C1 segment of cervical spinal cord (tissue), 14 donors: ENCODE data around the gene IL17RC.
A peak's percentile ranks its signal among the peaks of the same experiment; 100 is the strongest.
"Not testable (repeated sequence)": the region's sequence is repeated elsewhere in the genome, so short reads cannot be mapped to it uniquely, and the experiment has no call there.

Experiments used
- DNase-seq, 14 donors: peaks; one replicate each; lab custom pipeline; 2025; lab: John Stamatoyannopoulos, UW

The IL17RC gene, protein sequence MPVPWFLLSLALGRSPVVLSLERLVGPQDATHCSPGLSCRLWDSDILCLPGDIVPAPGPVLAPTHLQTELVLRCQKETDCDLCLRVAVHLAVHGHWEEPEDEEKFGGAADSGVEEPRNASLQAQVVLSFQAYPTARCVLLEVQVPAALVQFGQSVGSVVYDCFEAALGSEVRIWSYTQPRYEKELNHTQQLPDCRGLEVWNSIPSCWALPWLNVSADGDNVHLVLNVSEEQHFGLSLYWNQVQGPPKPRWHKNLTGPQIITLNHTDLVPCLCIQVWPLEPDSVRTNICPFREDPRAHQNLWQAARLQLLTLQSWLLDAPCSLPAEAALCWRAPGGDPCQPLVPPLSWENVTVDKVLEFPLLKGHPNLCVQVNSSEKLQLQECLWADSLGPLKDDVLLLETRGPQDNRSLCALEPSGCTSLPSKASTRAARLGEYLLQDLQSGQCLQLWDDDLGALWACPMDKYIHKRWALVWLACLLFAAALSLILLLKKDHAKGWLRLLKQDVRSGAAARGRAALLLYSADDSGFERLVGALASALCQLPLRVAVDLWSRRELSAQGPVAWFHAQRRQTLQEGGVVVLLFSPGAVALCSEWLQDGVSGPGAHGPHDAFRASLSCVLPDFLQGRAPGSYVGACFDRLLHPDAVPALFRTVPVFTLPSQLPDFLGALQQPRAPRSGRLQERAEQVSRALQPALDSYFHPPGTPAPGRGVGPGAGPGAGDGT

GRCh38 chr3:9916734-9917680 is at the start of gene IL17RC:
Gene IL17RC, plus strand, starts transcription at chr3:9917098. Its CDS starts 218 bp downstream, at chr3:9917316.
- DNase-seq: peak; percentile 26 to 81 (median 54)

DNA sequence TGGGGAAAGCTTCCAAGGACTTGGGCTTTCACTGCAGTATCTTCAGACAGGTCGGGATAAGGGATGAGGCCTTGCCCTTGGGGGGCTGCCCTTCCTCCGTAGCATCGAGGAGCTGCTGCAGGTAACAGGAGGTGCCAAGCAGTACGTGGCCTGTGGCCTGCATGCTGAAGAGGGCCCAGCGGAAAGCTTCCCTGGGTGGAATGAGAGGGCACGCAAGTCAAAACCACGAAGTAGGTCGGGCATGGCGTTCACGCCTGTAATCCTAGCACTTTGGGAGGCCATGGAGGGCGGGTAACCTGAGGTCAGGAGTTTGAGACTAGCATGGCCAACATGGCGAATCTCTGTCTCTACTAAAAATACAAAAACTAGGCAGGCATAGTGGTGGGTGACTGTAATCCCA is 49.8 kb upstream of the IL17RC start:
- no peak for DNase-seq

DNA sequence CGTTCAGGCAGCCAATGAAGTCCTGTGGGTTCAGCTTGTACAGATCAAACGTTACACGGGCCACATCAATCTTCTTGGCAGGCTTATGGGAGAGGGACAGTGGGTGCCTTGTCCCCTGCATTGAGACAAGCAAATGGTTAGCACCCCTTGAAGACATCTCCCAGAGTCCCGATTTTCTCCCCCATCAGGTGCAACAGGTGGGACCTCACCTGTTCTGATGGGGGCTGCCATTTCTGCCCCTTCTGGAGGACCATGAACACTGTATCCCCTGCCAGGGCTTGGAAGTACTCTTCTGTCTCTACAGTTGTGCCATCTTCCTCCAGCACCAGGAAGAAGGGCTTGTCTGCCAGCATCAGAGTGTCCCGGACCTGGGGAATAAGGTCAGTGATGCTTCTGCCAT is 46.9 kb upstream of the IL17RC start:
- no peak for DNase-seq

GRCh38 chr3:9870978-9871377 is 45.9 kb upstream of the IL17RC start:
- DNase-seq: no peak

DNA sequence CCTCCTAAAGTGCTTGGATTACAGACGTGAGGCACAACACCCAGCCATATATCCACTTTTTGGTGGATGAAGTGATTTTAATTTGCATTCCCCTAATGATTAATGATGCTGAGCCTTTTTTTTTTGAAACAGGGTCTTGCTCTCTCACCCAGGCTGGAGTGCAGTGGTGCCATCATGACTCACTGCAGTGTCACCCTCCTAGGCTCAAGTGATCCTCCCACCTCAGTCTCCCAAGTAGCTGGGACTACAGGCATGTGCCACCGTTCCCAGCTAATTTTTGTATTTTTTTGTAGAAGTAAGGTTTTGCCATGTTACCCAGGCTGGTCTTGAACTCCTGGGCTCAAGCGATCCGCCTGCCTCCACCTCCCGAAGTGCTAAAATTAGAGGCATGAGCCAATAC is 44.8 kb upstream of the IL17RC start:
- DNase-seq: not testable (repeated sequence)

DNA sequence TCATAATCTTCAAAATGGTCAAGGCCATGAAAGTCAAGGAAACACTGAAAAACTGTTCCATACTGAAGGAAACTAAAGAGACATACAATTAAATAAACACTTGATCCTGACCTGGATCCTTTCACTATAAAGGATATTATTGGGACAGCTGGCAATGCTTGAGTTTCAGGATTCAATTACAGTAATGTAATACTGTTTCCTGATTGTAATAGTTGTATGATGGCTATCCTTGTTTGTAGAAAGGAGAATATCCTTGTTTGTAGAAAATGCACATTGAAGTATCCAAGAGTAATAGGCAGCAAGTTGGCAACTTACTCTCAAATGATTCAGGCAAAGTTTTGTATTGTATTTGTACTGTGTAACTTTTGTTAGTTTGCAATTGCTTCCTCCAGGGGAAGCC is 41.5 kb upstream of the IL17RC start:
- no peak for DNase-seq

- not testable (repeated sequence) for DNase-seq
Measured at GRCh38 chr3:9876255-9876654, 40.6 kb upstream of the IL17RC start.

DNA sequence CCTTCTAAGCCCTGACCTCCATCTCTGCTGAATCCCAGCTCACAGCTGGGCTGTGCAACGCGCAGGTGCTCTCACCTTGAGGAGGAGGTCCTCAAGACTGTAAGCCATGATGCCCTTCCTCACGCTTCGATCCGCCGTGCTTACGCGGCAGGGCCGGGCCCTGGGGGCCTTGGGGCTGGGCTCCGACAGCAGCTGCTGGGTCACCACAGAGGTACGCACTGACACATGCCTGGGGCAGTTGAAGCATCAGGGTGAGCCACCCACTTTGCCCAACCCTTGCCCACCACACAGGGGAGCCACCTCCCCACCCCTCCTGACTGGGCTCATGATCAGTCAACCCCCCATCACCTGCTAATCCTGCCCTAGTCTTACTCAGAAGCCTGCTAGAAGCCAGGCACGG is 39.9 kb upstream of the IL17RC start:
- DNase-seq: no peak

DNA sequence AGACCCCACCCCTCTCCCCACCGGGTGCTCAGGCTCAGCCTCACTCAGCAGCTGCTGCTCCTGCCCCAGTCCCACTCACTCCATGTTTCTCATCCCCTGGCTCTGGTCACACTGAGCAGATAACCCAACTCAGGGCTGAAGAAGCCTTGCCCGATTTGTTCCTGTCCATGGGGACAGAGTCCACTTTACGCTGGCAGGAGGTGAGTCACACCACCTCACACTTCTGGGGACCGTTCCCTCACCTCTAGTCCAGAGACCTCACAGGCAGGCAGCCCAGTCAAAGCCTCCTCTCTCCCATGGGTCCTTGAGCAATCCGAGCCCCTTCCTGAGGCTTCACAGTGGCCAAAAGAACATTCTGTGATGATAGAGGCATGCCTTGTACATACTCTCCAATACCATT is 38.2 kb upstream of the IL17RC start:
- no peak for DNase-seq

DNA sequence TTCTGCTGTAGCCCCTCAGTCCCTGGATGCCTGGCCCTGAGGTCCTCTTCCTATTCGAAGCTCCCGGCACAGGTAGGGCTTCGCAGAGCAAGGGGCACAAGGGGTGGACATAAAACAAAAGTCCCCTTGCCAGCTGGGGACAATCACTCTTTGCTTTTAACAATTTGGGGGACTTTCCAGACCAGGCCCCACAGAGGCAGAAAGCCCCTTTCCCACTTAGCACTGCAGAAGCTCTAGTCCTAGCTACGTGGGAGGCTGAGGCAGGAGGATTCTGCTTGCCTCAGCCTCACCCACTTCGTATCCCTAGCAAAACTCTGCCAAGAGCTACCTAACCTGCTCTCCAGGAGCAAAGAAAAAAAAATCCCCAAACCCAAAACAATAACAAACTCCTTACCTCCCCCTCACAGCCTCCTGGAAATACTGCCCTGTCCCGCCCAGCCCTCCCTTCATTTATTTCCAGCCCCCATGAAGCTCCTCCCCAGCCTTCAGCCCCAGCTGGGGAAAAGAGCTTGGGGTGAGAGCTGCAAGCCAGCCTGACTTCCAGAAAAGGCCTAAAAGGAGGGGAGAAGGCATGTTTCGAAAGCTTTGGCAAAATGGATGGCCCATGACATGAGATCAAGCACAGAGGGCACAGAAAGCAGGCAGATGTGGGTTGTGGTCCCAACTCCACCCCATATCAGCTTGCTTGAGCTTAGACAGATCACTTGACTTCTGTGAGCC is 36.9 kb upstream of the IL17RC start, which contains the start of gene CIDEC:
Gene CIDEC (minus strand): TSS at position 424 of the 720 bp plus-strand sequence. CDS start 1,767 bp downstream, outside the sequence.
- no peak for DNase-seq

GRCh38 chr3:9881441-9881840 is 35.5 kb upstream of the IL17RC start:
- no peak for DNase-seq

DNA sequence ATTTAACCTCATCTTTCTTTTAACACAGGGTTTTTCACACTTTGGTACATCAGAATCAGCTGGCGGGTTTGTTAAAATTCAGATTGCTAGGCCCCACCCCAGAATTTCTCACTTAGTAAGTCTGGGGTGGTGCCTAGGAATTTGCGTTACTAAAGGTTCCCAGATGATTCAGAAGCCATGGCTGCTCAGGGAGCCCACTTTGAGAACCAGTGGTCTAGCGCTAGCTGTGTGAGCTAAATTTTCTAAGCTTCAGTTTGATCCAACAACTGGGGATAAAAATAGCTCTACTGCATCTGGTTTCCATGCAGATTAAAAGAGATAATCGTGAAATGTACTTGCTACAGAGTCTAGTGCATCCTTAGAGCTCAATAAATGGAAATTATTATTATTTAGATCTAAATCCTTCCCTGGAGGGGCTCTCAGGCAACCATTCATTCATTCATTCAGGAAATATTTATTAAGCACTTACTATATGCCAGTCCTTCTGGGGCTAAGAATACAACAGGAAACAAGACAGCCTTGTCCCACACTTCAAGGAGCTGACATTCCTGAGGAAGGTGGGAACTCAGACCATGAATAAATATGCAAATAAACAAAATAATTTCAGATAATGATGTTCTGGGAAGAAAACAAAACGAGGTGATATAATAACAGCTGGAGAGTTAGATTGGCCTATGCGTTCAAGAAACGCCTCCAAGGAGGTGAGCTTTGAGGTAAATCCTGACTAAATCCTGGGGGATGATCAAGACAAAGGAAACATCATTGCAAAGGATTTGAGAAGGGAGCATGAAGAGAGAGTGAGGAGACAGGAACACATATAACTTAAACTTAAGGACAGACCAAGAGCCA is 33.0 kb upstream of the IL17RC start:
- DNase-seq: no peak

DNA sequence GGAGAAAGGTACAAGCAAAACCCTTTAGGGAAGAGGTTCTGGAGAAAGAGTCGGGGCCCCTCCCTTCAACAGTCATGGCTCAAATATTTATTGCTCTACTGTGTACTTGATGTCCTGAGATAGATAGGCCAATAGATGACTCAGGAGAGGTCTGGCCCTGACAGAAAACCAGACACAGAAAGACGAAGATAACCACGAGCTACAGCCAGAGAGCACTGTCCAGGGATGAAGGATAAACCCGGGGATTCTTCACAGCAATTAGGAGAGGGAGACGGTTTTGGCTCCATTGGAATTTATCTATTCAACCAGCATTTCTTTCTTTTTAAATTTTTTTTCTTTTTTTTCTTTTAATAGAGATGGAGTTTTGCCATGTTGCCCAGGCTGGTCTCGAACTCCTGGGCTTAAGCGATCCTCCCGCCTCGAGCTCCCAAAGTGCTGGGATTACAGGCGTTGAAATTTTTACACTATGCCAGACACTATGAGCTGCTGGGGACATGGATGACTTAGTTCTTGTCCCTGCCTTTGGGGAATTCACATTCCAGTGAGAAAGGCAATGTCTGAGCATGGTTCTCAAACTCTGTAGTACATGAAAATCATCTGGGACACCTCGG is 32.2 kb upstream of the IL17RC start:
- DNase-seq: no peak

- DNase-seq: no peak
Measured at GRCh38 chr3:9886328-9886727, 30.6 kb upstream of the IL17RC start.

DNA sequence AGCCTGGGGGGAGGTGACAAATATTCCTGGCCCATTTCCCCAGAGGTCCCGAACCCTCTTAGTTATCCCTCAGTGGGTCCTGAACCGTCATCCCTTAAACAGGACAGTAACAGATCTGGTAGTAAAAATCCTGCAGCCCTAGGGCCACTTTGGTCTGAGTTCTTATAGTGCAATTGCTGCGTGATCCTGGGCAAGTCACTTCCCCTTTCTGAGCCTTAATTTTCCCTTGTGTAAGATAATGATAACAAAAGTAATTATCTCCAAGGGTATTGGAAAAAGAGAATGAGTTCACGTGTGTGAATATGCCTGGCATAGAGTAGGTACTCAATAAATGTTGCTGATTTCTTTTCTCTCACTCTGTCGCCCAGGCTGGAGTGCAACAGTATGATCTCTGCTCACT is 29.4 kb upstream of the IL17RC start:
- DNase-seq: no peak

GRCh38 chr3:9888540-9888939 is 28.4 kb upstream of the IL17RC start:
- DNase-seq: no peak

DNA sequence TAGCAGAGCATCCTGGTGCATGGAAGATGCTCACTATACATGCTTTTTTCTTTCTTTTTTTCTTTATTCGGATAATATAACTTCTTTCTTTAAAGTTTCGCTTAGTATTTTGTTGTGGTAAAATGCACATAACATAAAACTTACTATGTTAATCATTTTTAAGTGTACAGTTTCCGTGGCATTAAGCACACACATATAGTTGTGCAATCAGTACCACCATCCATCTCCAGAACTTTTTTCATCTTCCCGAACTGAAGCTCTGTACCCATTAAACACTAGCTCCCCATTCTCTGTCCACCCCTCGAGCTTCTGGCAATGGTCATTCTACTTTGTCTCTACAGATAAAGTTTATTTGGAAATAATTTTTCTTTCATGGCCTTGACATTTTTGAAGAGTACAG is 27.5 kb upstream of the IL17RC start:
- no peak for DNase-seq

DNA sequence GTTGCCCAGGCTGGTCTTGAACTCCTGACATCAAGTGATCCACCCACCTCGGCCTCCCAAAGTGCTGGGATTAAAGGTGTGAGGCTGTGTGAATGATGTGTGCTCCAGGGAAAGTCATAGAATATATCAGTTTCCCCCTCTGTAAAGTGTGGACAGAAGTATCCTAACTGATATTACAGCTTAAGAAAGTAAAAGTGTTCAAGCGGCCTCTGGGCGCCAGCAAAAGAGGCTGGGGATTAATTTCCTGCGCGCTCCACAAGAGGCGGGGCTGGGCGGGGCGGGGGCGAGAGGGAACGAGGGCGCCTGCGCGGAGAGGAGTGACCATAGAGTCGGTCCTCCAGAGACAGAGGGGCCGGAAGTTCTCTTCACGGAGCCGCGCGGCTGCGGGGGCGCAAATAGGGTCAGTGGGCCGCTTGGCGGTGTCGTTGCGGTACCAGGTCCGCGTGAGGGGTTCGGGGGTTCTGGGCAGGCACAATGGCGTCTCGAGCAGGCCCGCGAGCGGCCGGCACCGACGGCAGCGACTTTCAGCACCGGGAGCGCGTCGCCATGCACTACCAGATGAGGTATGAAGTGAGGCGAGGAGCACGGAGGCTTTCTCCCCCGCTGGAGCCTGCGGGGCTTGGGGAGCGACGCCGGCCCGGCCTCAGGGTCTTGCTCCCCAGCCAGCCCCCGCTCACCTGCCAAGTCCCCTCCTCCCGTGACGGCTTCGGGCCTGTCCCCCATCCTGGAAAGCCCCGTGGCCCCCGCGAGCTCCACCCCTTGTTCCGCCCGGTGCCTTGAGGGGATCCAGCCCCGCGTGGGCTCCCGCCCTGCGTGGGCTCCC is 26.4 kb upstream of the IL17RC start, which contains the start of gene JAGN1:
Gene JAGN1 (plus strand): TSS at position 362 of the 823 bp plus-strand sequence. CDS start 113 bp downstream, at position 475.
- peak; percentile 28 to 92 (median 84) for DNase-seq
